GM21423 (cell line): ENCODE results near the gene PON3.

Experiments
- ATAC-seq: cut with Tn5 transposase; IDR thresholded peaks from one replicate; pipeline ENCODE4 v1.9.1; 2021; ENCODE audit warnings: mild to moderate bottlenecking, moderate library complexity; ENCODE audit not compliant: unreplicated experiment

PON3 gene

DNA sequence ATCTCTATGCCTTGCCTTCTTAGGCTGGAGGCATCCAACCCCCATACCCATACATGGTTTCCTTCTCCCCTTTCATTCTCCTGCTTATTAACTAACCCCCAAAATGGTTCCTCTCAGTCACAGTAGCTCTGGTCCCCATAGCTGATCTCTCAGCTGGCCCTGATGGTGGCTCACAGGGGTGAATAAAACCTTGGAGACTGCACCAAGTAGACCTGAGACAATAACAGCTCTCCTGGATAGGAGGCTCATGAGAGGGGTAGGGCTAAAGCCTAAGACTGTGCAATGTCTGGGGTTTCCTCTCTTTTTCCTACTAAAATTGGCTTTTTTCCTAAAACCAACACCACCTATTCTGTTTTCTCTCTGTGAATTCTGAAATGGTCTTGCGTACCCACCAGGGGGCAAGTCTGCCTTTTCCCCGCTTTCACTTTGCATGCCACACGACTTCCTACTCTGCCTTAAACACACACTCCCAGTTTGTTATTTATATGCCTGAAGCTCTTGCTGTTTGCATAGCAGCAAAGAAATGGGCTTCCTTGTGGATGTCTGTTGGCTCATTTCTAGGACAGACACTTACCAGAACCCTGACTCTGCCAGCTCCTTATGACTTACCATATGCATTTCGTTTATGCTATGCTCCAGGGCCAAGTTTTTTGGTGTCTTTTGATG lies 53.4 kb downstream of the PON3 start:
- ATAC-seq: no peak

- ATAC-seq: no peak
Measured at GRCh38 chr7:95342029-95342428, 54.1 kb downstream of the PON3 start.

GRCh38 chr7:95340491-95340890 lies 55.7 kb downstream of the PON3 start:
- ATAC-seq: no peak

GRCh38 chr7:95338832-95339231 lies 57.3 kb downstream of the PON3 start:
- no peak for ATAC-seq

GRCh38 chr7:95335093-95335492 lies 61.1 kb downstream of the PON3 start:
- ATAC-seq: no peak

- ATAC-seq: no peak
Measured at GRCh38 chr7:95334447-95334846, 61.7 kb downstream of the PON3 start.

DNA sequence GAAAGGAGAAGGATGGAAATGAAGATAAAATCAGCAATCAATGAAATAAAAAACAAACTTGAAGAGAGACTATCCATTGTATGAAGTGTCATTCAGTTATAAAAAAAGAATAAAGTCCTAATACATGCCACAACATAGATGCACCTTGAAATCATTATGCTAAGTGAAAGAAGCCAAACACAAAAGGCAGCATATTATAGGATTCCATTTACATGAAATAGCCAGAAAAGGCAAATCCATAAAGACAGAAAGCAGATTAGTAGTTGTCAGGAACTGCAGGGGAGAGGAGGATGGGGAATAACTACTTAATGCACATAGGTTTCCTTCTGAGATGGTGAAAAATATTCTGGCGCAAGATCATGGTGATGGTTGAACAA lies 65.2 kb downstream of the PON3 start:
- peak; percentile 28 for ATAC-seq

- peak; percentile 98 for ATAC-seq
Measured at GRCh38 chr7:95330204-95330960, 65.8 kb downstream of the PON3 start.

- no peak for ATAC-seq
Measured at GRCh38 chr7:95327356-95327755, 68.8 kb downstream of the PON3 start.

GRCh38 chr7:95324431-95324830 lies 71.7 kb downstream of the PON3 start, which contains the start of gene PON1:
TSS of gene PON1 (minus strand) at chr7:95324532. CDS start at chr7:95324475, 57 bp downstream.
- peak; percentile 56 for ATAC-seq

DNA sequence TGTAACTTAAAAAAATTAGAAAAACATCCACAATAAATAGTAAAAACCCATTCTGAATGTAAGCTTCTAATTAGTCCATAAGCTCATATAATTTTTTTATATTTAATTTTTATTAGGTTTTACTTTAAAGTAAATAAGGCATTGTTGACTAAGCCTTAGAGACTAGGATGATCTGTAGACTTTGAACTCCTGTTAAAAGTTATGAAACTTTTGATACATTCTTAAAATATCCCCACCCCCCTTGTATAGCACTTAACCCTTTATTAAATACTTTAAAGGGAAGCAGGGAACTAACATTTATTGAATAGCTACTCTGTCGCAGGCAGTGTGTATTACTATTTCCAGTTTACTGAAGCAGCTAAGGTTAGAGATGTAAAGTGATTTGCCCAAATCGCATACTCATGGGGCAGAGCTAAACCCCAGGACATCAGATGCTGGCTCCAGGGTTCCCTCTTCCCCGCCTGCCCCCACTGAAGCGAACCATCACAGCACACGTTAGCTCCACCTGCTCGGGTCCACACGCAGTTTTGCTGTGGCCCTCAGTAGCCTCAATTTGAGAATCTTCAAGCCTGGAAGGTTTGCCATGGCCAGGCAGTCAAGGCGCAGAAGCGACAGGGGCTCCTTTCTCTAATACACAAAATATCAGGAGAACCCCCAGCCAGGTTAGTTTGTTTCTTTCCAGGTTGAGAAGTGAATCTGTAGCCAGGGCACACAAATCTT lies 72.6 kb downstream of the PON3 start:
- no peak for ATAC-seq

DNA sequence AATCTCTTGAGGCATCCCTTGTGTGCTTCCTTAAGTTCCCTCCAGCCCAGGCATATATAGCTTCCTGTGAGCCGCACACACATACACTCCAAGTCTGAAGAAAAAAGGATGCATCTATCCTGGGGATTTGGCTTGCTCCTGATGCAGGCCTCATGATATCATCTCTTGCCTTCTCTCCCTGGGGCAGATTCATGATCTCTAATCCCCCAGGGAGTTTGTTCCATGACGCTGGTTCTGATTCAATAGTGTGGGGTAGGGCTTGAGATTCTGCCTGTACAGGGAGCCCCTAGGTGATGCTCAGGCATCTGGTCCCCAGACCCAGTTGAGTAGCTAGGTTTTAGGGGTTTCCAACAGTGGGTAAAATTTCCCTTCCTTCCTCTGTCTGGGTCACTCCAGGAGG lies 73.3 kb downstream of the PON3 start:
- ATAC-seq: no peak

DNA sequence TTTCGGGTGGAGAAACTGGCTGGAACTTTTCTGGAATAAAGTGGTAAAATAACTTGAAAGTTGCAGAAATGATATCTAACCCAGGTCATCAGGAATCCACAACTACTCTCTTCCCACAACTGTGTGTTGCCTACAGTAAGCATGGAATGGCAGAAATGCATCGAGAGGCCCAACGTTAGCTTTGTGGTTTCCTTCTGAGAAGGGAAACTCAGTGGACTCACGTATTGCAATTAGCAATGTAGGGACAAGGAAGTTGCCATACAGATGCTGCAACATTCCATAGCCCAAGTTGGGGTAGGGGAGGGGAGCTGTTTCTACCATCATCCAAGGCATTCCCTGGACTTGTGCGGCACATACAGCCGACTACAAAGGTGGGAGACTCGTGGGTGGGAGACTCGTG lies 73.8 kb downstream of the PON3 start:
- no peak for ATAC-seq

DNA sequence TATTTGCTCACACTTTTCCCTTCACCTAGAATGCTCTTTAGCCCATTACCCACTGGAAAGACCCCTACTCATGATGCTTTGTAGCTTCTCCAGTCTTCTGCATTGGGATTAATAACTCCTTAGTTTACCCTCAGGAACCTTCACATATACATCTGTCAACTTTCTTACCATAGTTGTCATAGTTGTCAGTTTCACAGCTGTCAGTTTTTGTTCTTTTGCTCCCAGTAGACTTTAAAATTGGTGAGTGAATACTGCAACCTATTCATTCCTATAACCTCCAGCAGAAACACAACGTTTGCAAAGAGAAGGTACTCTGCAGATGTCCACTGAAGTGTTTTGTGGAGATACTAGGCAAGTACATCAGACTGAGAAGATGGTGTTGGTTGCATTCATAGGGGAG lies 74.5 kb downstream of the PON3 start:
- no peak for ATAC-seq

DNA sequence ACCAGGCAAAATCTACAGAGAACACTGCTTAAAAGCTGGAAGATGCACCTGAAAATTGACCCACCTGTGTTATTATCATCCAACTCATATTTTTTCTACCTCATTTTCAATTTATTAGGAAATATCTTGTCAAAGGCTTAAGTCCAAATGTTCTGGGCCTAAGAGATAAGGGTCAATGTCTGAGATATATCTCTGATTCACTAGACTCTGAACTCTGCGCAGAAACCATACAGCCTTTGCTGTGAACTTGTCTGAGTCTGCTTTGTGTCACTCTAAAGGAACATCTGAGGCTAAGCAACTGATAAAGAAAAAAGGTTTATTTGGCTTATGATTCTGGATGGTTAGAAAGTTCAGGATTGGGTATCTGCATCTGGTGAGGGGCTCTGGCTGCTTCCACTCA lies 75.5 kb downstream of the PON3 start:
- no peak for ATAC-seq

DNA sequence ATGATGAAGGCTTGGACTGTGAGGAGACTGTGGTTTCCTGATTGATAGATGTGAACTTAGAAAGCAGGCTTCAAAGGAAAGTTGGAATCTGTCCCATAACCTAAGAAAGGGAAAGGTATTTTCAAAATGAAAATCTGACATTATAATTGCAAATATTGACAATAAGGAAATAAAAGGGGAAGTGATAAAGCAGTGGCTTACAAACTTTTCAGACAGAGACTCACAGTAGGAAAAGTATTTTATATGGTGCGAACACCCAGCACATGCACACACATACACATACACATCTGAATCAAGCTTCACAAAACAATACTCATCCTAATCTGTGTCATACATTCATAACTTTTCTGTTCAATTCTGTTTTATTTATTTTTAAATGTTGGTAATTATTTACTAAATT lies 76.6 kb downstream of the PON3 start:
- no peak for ATAC-seq

DNA sequence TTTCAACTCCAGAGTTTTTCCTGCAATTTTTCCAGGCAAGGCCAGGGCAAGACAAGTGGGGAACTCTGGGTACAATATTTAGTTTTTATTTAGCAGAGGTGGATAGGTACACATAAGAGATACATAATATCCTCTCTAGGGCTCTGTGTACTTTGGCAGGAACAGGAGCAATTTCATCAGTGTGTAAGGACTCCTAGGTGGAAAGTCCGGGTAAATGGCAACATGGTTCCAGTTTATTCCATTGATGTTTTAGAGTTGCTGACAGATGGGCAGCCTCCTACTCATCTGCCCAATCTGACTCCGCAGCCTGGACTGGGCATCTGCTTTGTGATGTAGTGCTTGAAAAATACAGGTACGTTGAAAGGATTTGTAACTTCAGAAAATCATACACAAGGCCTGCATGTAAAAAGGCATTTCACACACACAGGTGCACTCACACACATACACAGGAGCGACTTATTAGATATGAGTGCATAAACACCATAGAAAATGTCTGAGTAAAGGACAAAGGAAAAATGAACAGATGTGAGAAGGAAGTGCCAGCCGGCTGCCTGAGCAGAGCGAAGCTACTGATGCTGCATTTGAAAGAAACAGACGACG lies 77.6 kb downstream of the PON3 start:
- ATAC-seq: no peak

- ATAC-seq: no peak
Measured at GRCh38 chr7:95317966-95318365, 78.2 kb downstream of the PON3 start.

DNA sequence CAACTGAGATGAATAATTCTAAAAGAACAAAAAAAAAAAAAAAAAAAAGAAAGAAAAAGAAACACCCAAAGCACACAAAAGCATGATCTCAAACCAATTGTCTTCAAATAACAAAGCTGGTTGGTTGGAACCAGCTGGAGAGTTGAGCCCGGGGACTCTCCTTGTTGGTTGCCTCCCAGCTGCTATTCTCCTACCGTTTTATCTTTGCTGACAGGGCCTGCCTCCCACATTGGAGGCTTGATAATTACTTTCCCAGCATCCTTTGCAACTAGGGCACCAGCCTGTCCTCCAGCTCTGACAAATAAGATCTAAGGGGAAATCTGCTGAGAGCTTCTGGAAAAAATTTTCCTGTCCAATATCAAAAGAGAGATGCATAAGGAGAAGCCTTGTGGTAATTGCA lies 78.6 kb downstream of the PON3 start:
- no peak for ATAC-seq

- ATAC-seq: peak; percentile 91
Measured at GRCh38 chr7:95316588-95316987, 79.6 kb downstream of the PON3 start.

GRCh38 chr7:95312561-95312960 lies 83.6 kb downstream of the PON3 start:
- ATAC-seq: no peak

- no peak for ATAC-seq
Measured at GRCh38 chr7:95311389-95311788, 84.8 kb downstream of the PON3 start.
